NCI-H526 treated with DMSO at 0.1 percent for 48 hours (cell line): Measurements from ENCODE around the gene ZNF764.

Experiments used
- DNase-seq: peaks from one replicate; lab custom pipeline; 2025; lab: John Stamatoyannopoulos, UW

ZNF764 gene

DNA sequence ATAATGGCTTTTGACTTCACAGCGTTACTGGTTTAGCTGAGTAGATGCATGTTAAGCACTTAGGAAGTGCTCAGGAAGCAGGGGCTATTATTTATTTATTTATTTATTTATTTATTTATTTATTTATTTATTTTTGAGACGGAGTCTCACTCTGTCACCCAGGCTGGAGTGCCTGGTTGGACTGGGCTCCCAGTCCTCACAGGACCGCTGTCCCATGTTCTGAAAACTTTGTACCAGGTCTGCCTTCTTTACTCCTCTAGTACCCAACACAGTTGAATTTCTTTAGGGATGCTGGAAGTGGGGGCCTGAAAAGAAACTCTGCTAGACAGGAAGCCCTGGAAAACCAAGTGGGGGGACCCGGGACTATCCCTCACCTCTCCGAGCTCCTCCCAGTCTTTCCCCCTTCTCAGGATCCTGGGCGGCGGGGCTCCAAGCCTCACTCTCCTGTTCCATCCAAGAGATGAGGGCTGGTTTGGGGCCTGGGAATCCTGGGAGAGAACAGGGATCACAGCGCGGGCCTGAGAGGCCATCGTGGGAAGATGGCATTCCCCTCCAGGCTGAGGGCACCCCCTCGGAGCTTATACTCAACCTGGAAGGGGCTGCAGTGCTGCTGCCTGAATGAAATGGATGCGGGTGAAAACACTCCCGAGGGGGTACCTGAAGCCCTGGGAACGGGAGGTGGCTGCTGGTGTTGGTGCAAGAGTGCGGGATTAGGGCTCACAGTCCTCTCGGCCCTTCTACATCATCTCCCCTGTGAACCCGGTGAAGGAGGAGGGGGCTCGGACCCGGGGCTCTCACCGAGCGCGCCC, 12.7 kb upstream of the ZNF764 start:
- no peak for DNase-seq

- no peak for DNase-seq
Measured at GRCh38 chr16:30569746-30570635, 11.8 kb upstream of the ZNF764 start.

DNA sequence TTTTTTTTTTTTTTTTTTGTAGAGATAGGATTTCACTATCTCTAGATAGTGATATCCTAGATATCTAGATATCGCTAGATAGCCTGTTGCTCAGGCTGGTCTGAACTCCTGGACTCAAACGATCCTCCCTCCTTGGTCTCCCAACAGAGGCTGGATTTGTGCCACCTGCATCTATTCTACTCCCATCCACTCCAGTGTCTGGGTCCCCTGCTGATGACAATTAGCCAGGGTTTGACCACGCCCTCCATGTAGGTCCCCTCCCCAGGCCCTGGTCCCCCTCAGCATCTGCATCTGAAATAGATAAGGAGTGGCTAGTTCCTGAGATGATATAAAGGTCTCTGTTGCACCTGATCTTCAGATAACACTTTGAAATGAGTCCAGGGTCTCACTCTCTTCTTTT, 11.1 kb upstream of the ZNF764 start:
- DNase-seq = no peak

GRCh38 chr16:30567991-30568638, 9.9 kb upstream of the ZNF764 start:
- no peak for DNase-seq

DNA sequence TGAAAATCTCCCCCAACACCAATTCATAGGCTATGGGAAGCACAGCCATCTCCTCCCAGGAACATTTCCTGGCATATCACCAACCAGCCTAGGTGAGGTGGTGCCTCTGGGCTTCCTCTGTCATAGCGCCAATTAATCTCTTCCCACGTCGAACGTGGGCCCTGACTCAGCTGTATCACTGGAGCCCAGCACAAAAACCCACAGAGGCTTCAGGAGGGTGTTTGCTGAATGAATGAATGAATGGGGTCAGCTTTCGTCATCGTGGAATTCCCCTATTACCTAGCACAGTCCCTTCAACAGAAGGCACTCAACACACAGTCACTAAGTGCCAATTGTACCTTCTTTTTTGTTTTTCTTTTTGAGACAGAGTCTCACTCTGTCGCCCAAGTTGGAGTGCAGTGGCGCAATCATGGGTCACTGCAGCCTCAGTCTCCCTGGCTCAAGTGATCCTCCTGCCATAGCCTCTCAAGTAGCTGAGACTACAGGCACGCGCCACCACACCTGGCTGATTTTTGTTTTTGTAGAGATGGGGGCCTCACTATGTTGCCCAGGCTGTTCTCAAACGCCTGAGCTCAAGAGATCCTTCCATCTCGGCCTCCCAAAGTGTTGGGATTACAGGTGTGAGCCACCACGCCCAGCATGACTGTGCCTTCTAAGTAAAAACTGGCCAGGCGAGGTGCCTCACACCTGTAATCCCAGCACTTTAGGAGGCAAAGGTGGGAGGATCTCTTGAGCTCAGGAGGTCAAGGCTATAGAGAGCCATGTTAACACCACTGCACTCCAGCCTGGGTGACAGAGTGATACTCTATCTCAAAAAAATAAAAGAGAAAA, 9.2 kb upstream of the ZNF764 start:
- DNase-seq = no peak

- no peak for DNase-seq
Measured at GRCh38 chr16:30566531-30566930, 8.4 kb upstream of the ZNF764 start.

DNA sequence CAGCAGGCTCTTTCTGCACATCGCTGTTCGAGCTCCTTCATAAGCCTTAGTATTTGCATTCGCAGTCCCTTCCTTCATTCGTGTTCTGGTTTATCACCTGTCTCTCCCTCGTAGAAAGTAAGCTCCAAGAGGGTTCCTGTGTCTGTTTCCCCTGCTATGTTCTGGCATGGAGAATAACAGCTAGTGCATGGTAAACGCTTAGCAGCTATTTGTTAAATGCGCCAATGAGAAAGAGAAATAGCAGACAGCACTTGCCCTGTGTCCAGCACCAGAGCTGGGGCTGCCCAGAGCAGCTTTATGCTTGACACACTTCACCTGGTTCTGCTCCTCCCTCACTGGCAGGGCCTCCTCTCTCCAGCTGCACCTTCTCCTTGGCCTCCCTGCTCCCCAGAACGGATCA, 7.8 kb upstream of the ZNF764 start:
- no peak for DNase-seq

DNA sequence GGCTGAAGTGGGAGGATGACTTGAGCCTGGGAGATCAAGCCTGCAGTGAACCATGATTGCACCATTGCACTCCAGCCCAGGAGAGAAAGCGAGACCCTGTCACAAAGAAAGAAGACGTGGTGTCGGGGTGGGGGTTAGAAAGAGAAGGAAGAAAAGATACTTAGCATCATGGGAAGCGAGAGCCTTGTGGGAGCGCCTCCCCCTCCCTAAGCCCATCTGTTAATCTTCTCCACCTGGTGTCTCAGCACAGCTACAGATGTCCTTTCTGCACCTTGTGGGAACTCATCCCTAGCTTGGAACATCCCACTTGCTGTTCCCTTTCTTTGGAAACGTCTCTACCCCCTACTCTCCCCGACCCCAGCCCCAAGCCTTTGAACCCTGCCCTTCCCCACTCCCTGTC, 7.4 kb upstream of the ZNF764 start:
- no peak for DNase-seq

DNA sequence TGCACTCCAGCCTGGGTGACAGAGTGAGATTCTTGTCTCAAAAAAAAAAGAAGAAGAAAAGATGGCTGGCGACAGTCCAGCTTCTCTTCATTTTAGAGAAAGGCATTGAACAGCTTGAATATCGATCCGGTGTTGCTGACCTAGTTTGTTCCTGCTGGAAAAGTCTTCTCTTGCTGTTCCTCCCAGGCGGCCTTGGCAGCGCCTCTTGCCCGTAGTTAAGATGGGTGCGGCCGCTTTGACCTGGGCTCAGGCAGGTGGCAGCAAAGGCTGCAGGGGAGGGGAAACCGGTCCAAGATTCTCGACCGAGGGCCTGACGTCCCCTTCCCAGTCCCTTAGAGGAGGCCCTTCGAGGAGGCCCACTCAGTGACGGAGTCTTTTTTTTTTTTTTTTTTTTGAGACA, 3.8 kb upstream of the ZNF764 start:
- no peak for DNase-seq

- no peak for DNase-seq
Measured at GRCh38 chr16:30561089-30561816, 3.1 kb upstream of the ZNF764 start.

- no peak for DNase-seq
Measured at GRCh38 chr16:30559690-30560089, 1.5 kb upstream of the ZNF764 start.

DNA sequence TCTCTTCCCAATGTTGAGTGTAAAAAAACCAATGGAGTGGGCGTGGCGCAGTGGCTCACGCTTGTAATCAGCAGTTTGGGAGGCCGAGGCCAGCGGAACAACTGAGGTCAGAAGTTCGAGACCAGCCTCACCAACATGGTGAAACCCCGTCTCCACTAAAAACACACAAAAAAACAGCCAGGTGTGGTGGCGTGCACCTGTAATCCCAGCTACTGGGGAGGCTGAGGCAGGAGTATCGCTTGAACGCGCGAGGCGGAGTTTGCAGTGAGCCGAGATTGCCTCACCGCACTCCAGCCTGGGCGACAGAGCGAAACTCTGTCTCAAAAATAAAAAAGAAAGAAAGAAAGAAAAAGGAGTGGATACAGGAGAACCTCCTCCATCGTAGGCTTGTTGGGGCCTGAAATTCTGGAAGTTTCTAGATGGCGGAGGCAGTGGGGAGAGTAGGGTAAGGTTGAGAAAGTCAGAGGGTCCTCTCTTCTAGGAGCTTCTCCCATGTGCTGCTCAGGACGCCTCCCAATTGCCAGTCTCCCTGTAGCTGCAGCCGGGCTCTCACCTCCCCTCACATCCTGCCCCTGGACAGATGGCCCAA, 709 bp upstream of the ZNF764 start:
- no peak for DNase-seq

DNA sequence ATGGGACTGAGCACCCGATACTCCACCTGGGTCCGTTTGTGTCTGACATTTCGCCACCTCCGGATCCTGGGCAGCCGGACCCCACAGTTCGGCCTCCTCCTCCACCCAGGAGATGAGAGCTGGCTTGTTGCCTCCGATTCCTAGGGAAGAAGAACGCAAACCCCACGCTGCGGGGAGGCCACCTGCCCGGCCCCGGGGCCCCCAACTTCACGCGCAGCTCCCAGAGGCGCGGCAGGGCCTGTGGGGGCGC, 542 bp downstream of the ZNF764 start:
- no peak for DNase-seq

DNA sequence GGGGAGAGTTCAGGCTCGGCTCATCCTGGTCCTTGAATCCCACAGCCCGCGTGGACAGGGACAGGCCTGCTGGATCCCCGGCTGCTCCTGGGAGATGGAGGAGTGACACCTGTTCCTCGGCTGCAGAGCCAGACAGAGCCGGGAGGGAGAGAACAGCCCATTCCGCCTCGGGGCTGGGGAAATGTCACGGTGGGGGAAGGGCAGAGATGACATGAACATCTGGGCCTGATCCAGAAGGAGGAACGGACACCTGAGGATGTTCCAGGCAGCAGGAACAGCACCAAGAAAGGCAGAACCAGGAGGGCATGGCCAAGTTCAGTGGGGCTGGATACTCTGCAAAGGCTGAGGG, 2.1 kb downstream of the ZNF764 start:
- DNase-seq = no peak

DNA sequence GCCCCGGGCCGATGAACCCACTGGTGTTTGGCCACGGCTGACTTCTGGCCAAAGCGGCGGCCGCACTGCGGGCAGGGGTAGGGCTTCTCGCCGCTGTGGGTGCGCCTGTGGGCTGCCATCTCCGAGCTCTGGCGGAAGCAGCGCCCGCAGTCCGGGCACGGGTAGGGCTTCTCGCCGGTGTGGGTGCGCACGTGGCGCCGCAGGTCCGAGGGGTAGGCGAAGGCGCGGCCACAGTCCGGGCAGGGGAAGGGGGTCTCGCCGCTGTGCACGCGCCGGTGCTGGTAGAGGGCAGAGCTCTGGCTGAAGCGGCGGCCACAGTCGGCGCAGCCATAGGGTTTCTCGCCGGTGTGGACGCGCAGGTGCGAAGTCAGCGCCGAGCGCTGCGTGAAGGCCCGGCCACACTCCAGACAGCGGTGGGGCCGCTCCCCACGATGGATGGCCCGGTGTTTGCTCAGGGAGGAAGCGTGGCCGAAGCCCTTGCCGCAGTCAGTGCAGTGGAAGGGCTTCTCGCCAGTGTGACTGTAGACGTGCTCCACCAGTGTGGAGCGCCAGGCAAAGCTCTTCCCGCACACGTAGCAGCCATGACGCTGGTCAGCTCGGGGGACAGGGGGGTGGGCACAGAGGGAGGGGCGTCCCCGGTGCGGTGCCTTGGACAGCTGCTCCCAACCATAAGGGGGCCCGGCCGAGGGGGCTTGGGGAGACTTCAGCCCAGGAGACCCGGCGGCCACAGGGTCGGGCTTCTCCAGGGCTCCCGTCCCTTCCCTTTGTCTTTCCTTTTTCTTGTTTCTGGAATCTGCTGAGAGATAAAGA, 2.7 kb downstream of the ZNF764 start:
- no peak for DNase-seq

DNA sequence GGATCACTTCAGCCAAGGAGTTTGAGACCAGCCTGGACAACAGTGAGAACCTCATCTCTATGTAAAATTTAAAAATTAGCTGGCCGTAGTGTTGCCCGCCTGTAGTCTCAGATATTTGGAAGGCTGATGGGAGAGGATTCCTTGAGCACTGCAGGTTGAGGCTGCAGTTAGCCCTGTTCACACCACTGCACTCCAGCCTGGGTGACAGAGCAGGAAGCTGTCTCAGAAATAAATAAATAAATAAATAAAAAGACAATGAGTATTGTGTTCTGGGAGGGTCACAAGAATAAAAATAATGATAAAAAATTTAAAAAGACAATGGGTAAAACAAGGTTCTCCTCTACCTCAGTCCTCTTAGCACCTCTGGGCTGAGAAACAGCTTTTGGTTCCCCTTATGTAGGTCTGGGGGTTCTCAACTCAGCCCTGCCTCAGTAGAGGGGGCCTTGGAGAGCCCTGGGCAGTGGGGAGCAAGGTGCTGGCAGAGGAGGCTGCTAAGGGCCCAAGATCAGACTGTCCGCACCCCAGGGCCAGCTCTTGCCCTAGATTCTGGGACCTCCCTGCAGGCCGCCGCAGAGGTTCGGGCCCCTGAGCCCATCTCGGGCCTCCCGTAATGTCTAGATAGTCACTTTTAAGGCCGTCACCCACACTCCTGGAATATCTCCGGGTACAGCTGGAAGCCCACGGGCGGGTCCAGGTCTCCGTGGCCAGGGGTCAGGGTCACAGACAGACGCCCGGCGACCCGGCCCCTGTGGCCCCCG, 3.4 kb downstream of the ZNF764 start:
- no peak for DNase-seq

DNA sequence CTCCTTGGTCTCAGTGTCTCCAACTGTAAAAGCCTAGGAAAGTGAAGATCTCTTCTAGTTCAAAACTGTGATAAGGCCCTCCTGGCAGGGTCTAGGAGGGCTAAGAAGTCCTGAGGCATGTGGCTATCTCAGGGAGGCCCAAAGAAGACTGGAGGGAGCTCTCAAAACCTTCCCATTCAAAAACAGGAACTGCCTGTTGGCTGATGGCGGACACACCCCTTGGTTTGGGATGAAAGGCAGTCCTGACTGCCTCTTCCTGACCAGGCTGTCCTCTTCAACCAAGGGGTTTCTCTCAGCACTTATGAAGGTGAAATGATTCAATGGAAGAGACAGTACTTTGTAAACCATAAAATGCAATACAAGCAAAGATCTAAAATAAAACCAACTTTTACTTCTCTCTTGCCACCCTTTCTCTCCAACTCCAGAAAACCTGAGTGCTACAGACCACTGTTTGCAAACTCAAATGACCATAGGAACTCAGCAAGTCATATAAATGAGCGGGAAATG, 4.7 kb downstream of the ZNF764 start:
- no peak for DNase-seq

- DNase-seq = no peak
Measured at GRCh38 chr16:30552956-30553355, 5.2 kb downstream of the ZNF764 start.

GRCh38 chr16:30551781-30552180, 6.4 kb downstream of the ZNF764 start:
- no peak for DNase-seq
